ENCODE measurements around the gene SMG7. TPM values are rescaled to one million over a fixed set of nuclear protein-coding genes. Genes with fewer than 3 reads are reported as not detected.

Gene SMG7
- polyA plus RNA-seq, 1 experiment: 35.1 TPM

- TF ChIP-seq, protein P1, sequence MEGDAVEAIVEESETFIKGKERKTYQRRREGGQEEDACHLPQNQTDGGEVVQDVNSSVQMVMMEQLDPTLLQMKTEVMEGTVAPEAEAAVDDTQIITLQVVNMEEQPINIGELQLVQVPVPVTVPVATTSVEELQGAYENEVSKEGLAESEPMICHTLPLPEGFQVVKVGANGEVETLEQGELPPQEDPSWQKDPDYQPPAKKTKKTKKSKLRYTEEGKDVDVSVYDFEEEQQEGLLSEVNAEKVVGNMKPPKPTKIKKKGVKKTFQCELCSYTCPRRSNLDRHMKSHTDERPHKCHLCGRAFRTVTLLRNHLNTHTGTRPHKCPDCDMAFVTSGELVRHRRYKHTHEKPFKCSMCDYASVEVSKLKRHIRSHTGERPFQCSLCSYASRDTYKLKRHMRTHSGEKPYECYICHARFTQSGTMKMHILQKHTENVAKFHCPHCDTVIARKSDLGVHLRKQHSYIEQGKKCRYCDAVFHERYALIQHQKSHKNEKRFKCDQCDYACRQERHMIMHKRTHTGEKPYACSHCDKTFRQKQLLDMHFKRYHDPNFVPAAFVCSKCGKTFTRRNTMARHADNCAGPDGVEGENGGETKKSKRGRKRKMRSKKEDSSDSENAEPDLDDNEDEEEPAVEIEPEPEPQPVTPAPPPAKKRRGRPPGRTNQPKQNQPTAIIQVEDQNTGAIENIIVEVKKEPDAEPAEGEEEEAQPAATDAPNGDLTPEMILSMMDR (IDR thresholded peaks at IDR 0.05; ENCODE audit: low read depth, low read length): no peak
- H3K27ac ChIP-seq (ENCODE audit: low read depth, low read length): no peak overlapping the region
- H3K9me3 ChIP-seq (ENCODE audit: control insufficient read depth, insufficient read depth, low read length): no peaks in the 10 kb centered on the region
- peaks cover 8% of the 10 kb centered on the region for H3K27me3 ChIP-seq (ENCODE audit: control insufficient read depth, insufficient read depth, low read length)
- H3K4me3 ChIP-seq (ENCODE audit: low read depth, low read length): no peak overlapping the region
- ChIA-PET POLR2A (no interaction called here), CTCF (no interaction called here)
- no peak for DNase-seq (ENCODE audit: low read depth, low spot score)
Observed at GRCh38 chr1:183443011-183443410, 29.3 kb upstream of the SMG7 start.

DNA sequence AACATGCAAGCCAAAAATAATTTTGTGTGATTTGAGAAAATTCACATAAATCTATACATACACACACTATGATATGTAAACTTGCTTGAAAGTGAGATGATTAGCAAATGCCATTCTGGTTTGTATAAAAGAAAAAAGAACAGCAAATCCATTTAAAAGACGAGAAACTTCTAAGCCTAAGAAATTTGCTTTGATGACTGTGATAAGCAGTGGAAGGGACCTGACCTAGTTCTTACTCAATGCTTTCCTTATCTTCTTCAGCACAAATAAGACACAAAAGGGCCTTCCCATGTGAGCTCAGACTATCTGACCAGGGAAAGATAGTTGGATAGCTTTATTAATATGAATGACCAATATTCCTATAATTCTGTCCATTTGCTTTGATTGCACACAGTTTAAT lies 28.8 kb upstream of the SMG7 start:
- no peak for DNase-seq (ENCODE audit: low read depth, low spot score)
- Histone ChIP-seq H3K27ac (ENCODE audit: low read depth, low read length) (no peak overlapping the region), H3K4me3 (ENCODE audit: low read depth, low read length) (no peak overlapping the region), H3K27me3 (ENCODE audit: control insufficient read depth, insufficient read depth, low read length) (peaks cover 8% of the 10 kb centered on the region), H3K9me3 (ENCODE audit: control insufficient read depth, insufficient read depth, low read length) (no peaks in the 10 kb centered on the region)
- CTCF ChIA-PET: interaction anchor here (0.7 kb wide), 1 partner anchor 316 kb away, joined by 3 read pairs; no protein-coding TSS in a partner anchor
- POLR2A ChIA-PET: no interaction called here
- TF ChIP-seq, protein P1 (IDR thresholded peaks at IDR 0.05; ENCODE audit: low read depth, low read length): no peak

- ChIA-PET CTCF (interaction anchor here (0.7 kb wide), 1 partner anchor 316 kb away, joined by 3 read pairs; no protein-coding TSS in a partner anchor), POLR2A (no interaction called here)
- no peak for DNase-seq (ENCODE audit: low read depth, low spot score)
- H3K27me3 ChIP-seq (ENCODE audit: control insufficient read depth, insufficient read depth, low read length): peaks cover 8% of the 10 kb centered on the region
- H3K4me3 ChIP-seq (ENCODE audit: low read depth, low read length): no peak overlapping the region
- H3K9me3 ChIP-seq (ENCODE audit: control insufficient read depth, insufficient read depth, low read length): no peaks in the 10 kb centered on the region
- TF ChIP-seq, protein P1 (IDR thresholded peaks at IDR 0.05; ENCODE audit: low read depth, low read length): no peak
- H3K27ac ChIP-seq (ENCODE audit: low read depth, low read length): no peak overlapping the region
Observed at GRCh38 chr1:183444243-183444642, 28.1 kb upstream of the SMG7 start.

- H3K4me3 ChIP-seq (ENCODE audit: low read depth, low read length): no peak overlapping the region
- no peak for DNase-seq (ENCODE audit: low read depth, low spot score)
- no peaks in the 10 kb centered on the region for H3K27me3 ChIP-seq (ENCODE audit: control insufficient read depth, insufficient read depth, low read length)
- POLR2A ChIA-PET: no interaction called here
- CTCF ChIA-PET: no interaction called here
- H3K27ac ChIP-seq (ENCODE audit: low read depth, low read length): no peak overlapping the region
- no peaks in the 10 kb centered on the region for H3K9me3 ChIP-seq (ENCODE audit: control insufficient read depth, insufficient read depth, low read length)
- TF ChIP-seq, protein P1 (IDR thresholded peaks at IDR 0.05; ENCODE audit: low read depth, low read length): no peak
Observed at GRCh38 chr1:183449223-183449770, 23.0 kb upstream of the SMG7 start.

DNA sequence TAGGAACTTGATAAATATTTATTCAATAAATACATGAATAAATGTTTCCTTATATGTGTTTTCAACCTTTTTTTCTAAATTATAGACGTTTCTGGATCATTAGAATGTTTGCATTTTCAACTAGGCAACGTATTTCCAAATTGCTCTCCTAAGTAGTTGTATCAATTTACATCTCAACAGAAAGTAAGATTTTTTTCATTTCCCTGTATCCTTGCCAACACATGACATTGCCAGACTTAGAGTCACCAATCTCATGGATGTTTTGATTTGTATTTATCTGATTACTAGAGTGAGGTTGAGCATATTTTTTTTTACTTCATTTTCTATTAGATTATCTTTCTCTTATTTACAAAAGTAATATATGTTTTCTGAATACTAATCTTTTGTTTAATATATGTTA lies 22.2 kb upstream of the SMG7 start:
- H3K27ac ChIP-seq (ENCODE audit: low read depth, low read length): no peak overlapping the region
- no peaks in the 10 kb centered on the region for H3K9me3 ChIP-seq (ENCODE audit: control insufficient read depth, insufficient read depth, low read length)
- POLR2A ChIA-PET: no interaction called here
- DNase-seq (ENCODE audit: low read depth, low spot score): no peak
- CTCF ChIA-PET: no interaction called here
- TF ChIP-seq, protein P1 (IDR thresholded peaks at IDR 0.05; ENCODE audit: low read depth, low read length): no peak
- no peaks in the 10 kb centered on the region for H3K27me3 ChIP-seq (ENCODE audit: control insufficient read depth, insufficient read depth, low read length)
- no peak overlapping the region for H3K4me3 ChIP-seq (ENCODE audit: low read depth, low read length)
